HG03558 (cell line): ENCODE results near the gene FAM120B.

ENCODE experiments used
- ATAC-seq: cut with Tn5 transposase; IDR thresholded peaks from one replicate; pipeline ENCODE4 v1.9.1; 2021; ENCODE audit warnings: moderate number of reproducible peaks; ENCODE audit not compliant: unreplicated experiment; ENCODE audit errors: extremely low read depth

FAM120B gene

GRCh38 chr6:170437719-170438401, 131.3 kb downstream of the FAM120B start:
- ATAC-seq: no peak

- ATAC-seq: peak; percentile 91
Measured at GRCh38 chr6:170438402-170438753, 131.8 kb downstream of the FAM120B start.

- ATAC-seq: no peak
Measured at GRCh38 chr6:170438861-170439260, 132.3 kb downstream of the FAM120B start.

DNA sequence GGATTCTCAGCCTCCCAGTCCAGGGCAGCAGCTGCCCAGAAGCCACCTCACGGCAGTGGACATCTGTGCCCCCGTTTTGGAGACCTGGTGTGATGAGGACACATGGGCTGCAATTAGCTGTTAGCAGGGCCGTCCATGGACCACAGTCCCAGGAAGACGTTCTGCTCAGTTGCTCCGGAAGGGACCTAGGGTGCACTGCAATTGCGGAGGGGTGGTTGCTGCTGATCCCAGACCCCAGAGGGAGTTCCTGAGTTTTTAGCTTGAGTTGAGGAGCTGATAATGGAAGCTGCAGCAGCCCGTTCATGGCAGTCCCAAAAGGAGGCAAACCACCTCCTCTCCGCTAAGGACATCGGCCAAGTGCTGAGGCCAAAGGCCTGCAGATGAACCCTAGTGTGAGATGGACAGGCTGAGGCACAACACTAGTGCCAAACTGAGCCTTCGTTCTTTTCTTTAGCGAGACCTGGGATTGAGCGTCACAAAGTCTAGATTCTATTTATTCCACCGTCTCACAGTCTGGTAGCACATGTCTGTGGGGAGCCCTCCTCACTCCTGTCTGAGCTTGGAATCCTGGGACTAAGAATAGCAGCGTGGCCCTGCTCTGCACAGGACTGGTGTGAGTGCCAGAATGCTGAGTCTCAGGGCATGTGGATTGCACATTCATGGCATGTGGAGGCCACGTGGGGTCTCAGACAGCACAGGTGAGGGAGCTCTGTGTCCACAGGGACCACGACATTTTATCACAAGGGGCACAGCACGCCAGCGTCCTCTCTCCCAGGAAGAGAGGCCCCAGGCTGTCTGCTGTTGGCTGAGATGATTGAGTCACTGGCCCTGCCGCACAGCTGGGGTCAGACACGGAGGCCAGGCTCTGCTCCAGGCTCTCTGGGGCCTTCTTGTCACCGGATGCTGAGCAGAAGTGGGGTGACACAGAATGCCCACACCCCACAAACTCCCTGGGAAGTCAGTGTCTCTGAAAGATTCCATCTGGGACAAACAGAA, 133.1 kb downstream of the FAM120B start:
- ATAC-seq: no peak

DNA sequence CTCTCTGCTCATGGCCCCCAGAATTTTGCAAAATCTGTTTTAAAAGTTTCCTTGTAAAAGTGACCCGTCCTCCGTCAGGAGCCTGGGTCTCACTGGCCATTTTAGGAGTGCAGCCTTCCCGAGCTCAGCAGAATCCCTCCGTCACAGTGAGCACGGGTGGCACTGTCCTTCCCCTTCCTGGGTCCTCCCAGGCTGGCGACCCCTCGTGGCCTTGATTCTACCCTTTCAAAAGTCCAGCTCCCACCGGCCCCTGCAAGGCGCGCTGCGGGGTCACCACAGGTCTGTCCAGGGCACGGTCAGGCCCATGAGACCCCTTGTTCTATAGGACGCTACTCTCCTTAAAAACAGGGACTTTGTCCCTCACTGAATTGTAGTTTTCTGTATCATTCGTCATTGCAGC, 133.9 kb downstream of the FAM120B start:
- ATAC-seq: no peak

GRCh38 chr6:170441316-170441715, 134.8 kb downstream of the FAM120B start:
- ATAC-seq: no peak

GRCh38 chr6:170442596-170442995, 136.0 kb downstream of the FAM120B start:
- no peak for ATAC-seq

- ATAC-seq: no peak
Measured at GRCh38 chr6:170443151-170443662, 136.6 kb downstream of the FAM120B start.

GRCh38 chr6:170444056-170444591, 137.6 kb downstream of the FAM120B start:
- no peak for ATAC-seq

- no peak for ATAC-seq
Measured at GRCh38 chr6:170444811-170445211, 138.3 kb downstream of the FAM120B start.

DNA sequence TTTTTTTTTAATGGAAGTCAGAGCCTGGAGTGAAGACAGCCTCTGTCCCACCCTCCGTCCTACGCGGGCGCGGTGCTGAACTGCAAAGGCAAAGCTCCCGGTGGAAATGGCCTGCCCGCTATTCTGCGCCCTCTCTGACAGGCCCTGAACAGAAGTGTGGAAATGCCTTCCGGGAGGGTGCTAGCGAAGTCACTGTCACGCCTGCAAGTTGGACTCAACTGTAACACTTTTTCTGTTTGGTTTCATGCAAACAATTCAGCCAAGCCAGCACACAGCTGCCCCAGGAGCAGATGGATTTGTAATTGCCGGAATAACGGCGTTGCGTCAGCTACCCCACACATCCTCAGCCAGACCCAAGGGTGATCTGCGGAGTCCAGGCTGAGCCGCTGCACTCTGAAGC, 138.9 kb downstream of the FAM120B start:
- no peak for ATAC-seq

GRCh38 chr6:170445971-170446370, 139.4 kb downstream of the FAM120B start:
- no peak for ATAC-seq

- no peak for ATAC-seq
Measured at GRCh38 chr6:170446841-170447560, 140.4 kb downstream of the FAM120B start.

- ATAC-seq: no peak
Measured at GRCh38 chr6:170447561-170447930, 141.0 kb downstream of the FAM120B start.

- ATAC-seq: no peak
Measured at GRCh38 chr6:170448317-170448716, 141.8 kb downstream of the FAM120B start.

- no peak for ATAC-seq
Measured at GRCh38 chr6:170448751-170449630, 142.4 kb downstream of the FAM120B start.

- no peak for ATAC-seq
Measured at GRCh38 chr6:170449835-170450753, 143.5 kb downstream of the FAM120B start.
